OCI-LY1 (cell line): ENCODE data around the gene GRP.

Source experiments
- H2AFZ ChIP-seq: fragments of 200-600 bp; sonication (generic), shearing (Covaris generic); 2 replicates; pipeline ENCODE4 v1.6.0; 2014; ENCODE audit warnings: antibody characterized with exemption, mild to moderate bottlenecking, low read length
- H3F3A ChIP-seq: fragments of 200-600 bp; sonication (generic), shearing (Covaris generic); 2 replicates; pipeline ENCODE4 v1.6.0; 2014; ENCODE audit warnings: mild to moderate bottlenecking, antibody characterized with exemption, low read length, moderate library complexity; ENCODE audit not compliant: insufficient read depth
- H3K27ac ChIP-seq: fragments of 200-600 bp; sonication (generic); 2 replicates; pipeline ENCODE4 v1.5.1; 2014; ENCODE audit warnings: low read length, mixed run types, mild to moderate bottlenecking, low read depth; ENCODE audit not compliant: poor library complexity, severe bottlenecking
- H3K27me3 ChIP-seq: fragments of 200-600 bp; sonication (generic); 2 replicates; pipeline ENCODE4 v1.6.0; 2014; ENCODE audit warnings: antibody characterized with exemption, mild to moderate bottlenecking, low read length, moderate library complexity; ENCODE audit not compliant: insufficient read depth
- H3K36me3 ChIP-seq: fragments of 200-600 bp; sonication (generic); 2 replicates; pipeline ENCODE4 v1.6.1; 2014; ENCODE audit warnings: mild to moderate bottlenecking, antibody characterized with exemption, low read length, moderate library complexity, mixed read lengths; ENCODE audit not compliant: insufficient read depth
- H3K4me1 ChIP-seq: fragments of 200-600 bp; sonication (generic); 2 replicates; pipeline ENCODE4 v1.5.1; 2014; ENCODE audit warnings: mild to moderate bottlenecking, low read length, moderate library complexity; ENCODE audit not compliant: insufficient read depth, severe bottlenecking
- H3K4me2 ChIP-seq: fragments of 200-600 bp; sonication (generic), shearing (Covaris generic); 2 replicates; pipeline ENCODE4 v1.6.1; 2014; ENCODE audit warnings: low read length
- H3K4me3 ChIP-seq: fragments of 200-600 bp; sonication (generic); 2 replicates; pipeline ENCODE4 v1.5.1; 2014; ENCODE audit warnings: low read length, low read depth, mild to moderate bottlenecking, mixed read lengths; ENCODE audit not compliant: poor library complexity, severe bottlenecking
- H3K79me2 ChIP-seq: fragments of 200-600 bp; shearing (Covaris generic); 2 replicates; pipeline ENCODE4 v1.6.1; 2016; ENCODE audit warnings: mixed run types, low read length, mixed read lengths; ENCODE audit not compliant: insufficient read depth
- H3K9ac ChIP-seq: fragments of 200-600 bp; sonication (generic), shearing (Covaris generic); 2 replicates; pipeline ENCODE4 v1.6.1; 2014; ENCODE audit warnings: mild to moderate bottlenecking, low read length, mixed read lengths
- H3K9me2 ChIP-seq: fragments of 200-600 bp; sonication (generic), shearing (Covaris generic); 2 replicates; pipeline ENCODE4 v1.6.1; 2014; ENCODE audit warnings: low read depth, mild to moderate bottlenecking, low read length, mixed read lengths
- H3K9me3 ChIP-seq: fragments of 200-600 bp; shearing (Covaris generic); 2 replicates; pipeline ENCODE4 v1.6.1; 2014; ENCODE audit warnings: low read length, mixed read lengths
- H4K20me1 ChIP-seq: fragments of 200-600 bp; sonication (generic), shearing (Covaris generic); 2 replicates; pipeline ENCODE4 v1.6.0; 2016; ENCODE audit warnings: mild to moderate bottlenecking, low read length; ENCODE audit not compliant: insufficient read depth
- EZH2 ChIP-seq: fragments of 200-600 bp; sonication (generic), shearing (Covaris generic); IDR thresholded peaks from 2 replicates; pipeline ENCODE4 v1.8.0; 2017; ENCODE audit warnings: borderline replicate concordance, mixed run types, mild to moderate bottlenecking, antibody characterized with exemption, low read length, moderate library complexity, mixed read lengths
- TF ChIP-seq, protein P1 (sequence below): fragments of 200-600 bp; sonication (generic), shearing (Covaris generic); IDR thresholded peaks from 2 replicates; pipeline ENCODE4 v1.5.1; 2017; ENCODE audit warnings: mild to moderate bottlenecking, antibody characterized with exemption, low read length, moderate library complexity, mixed read lengths

Gene GRP

GRCh38 chr18:59180150-59180845, 39.7 kb upstream of the GRP start:
- Histone ChIP-seq H3K9me3 (no peaks in the 10 kb centered on the region), H3F3A (no peaks in the 10 kb centered on the region), H3K4me3 (no peak overlapping the region), H3K27ac (no peak overlapping the region), H3K4me1 (no peaks in the 10 kb centered on the region), H2AFZ (no peak overlapping the region), H3K9me2 (no peaks in the 10 kb centered on the region), H3K27me3 (no peaks in the 10 kb centered on the region), H3K36me3 (no peaks in the 10 kb centered on the region), H4K20me1 (no peaks in the 10 kb centered on the region), H3K9ac (no peak overlapping the region), H3K79me2 (no peaks in the 10 kb centered on the region), H3K4me2 (no peak overlapping the region)
- TF ChIP-seq EZH2, result no peak
- TF ChIP-seq, protein P1, sequence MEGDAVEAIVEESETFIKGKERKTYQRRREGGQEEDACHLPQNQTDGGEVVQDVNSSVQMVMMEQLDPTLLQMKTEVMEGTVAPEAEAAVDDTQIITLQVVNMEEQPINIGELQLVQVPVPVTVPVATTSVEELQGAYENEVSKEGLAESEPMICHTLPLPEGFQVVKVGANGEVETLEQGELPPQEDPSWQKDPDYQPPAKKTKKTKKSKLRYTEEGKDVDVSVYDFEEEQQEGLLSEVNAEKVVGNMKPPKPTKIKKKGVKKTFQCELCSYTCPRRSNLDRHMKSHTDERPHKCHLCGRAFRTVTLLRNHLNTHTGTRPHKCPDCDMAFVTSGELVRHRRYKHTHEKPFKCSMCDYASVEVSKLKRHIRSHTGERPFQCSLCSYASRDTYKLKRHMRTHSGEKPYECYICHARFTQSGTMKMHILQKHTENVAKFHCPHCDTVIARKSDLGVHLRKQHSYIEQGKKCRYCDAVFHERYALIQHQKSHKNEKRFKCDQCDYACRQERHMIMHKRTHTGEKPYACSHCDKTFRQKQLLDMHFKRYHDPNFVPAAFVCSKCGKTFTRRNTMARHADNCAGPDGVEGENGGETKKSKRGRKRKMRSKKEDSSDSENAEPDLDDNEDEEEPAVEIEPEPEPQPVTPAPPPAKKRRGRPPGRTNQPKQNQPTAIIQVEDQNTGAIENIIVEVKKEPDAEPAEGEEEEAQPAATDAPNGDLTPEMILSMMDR, result no peak

DNA sequence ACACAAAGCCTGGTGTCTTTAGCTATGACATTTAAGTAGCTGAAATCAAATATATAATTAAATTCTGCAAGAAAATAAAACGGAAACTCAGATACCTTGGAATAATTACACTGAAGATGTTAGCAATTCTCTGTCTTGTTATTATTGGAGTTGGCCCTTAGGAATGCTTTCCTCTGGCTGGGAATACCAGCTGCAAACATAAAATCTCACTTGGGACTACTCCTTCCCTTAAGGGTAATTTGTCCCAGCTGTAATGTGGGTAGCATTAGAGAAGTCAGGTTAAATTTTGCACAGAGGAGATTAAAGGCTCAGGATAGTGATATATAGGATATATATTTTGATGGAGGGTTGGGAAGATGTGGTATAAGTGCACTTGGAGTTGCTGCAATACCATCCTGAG, 37.3 kb upstream of the GRP start:
- no peaks in the 10 kb centered on the region for H3F3A ChIP-seq
- H2AFZ ChIP-seq, result no peak overlapping the region
- no peaks in the 10 kb centered on the region for H3K27me3 ChIP-seq
- TF ChIP-seq EZH2, result no peak
- TF ChIP-seq, protein P1, result no peak
- no peaks in the 10 kb centered on the region for H3K79me2 ChIP-seq
- H4K20me1 ChIP-seq, result no peaks in the 10 kb centered on the region
- H3K4me1 ChIP-seq, result no peaks in the 10 kb centered on the region
- no peak overlapping the region for H3K9ac ChIP-seq
- H3K36me3 ChIP-seq, result no peaks in the 10 kb centered on the region
- no peak overlapping the region for H3K4me2 ChIP-seq
- no peak overlapping the region for H3K4me3 ChIP-seq
- H3K9me3 ChIP-seq, result no peaks in the 10 kb centered on the region
- no peaks in the 10 kb centered on the region for H3K9me2 ChIP-seq
- H3K27ac ChIP-seq, result no peak overlapping the region

- Histone ChIP-seq H3K27me3 (no peaks in the 10 kb centered on the region), H3K36me3 (no peaks in the 10 kb centered on the region), H3F3A (no peaks in the 10 kb centered on the region), H3K9ac (no peak overlapping the region), H3K79me2 (no peaks in the 10 kb centered on the region), H3K27ac (no peak overlapping the region), H3K9me3 (no peaks in the 10 kb centered on the region), H2AFZ (no peak overlapping the region), H3K4me3 (no peak overlapping the region), H4K20me1 (no peaks in the 10 kb centered on the region), H3K9me2 (no peaks in the 10 kb centered on the region), H3K4me2 (no peak overlapping the region), H3K4me1 (no peaks in the 10 kb centered on the region)
- TF ChIP-seq EZH2, result no peak
- TF ChIP-seq, protein P1, result no peak
These were observed 30.9 kb upstream of the GRP start for GRCh38 chr18:59189008-59189407.
